ENCODE data around the gene CASZ1.

CASZ1 gene

DNA sequence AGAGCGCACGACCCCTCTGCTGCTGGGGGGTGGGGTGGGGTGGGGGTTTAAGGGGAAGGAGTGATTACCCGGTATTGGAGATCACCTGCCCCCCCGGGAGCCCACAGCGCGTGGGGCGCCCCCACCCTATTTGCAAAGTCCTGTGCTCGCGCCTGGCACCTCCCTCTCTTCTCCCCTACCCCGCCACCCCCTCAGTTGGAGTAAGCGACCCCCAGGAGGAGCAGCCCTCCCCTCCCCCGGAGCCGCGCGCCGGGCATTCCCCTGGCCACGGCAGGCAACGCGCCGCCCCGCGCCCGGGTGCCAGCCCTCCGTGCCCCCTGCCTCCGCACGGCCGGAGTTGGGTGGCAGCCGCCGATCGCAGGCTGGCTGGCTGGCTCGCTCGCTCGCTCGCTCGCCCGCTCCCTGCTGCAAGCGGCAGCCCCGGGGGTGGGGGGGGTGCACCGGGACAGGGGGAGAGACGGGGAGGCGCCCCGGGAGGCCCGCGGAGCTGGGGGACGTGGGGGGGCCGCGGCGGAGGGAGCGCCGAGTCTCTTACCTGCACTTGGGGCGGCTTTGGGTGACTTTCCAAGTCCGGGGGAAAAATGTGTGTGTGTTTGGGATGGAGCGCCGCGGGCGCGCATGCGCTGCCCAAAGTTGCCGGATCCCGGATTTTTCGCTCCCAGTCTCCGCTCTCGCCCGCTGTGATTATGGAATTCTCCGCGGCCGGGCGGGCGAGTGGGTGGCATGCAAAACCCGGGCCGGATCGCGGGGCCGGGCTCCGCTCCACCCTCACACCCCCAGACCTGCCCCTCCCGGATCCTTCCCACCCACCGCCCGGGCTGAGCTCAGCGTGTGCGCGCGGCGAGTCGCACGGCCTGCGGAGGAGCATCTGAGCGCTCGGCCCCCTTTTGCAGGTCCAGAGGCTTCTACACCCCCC lies at the start of gene CASZ1:
TSS of gene CASZ1 (minus strand) at position 618 of the 916 bp plus-strand sequence. CDS start 102,757 bp downstream, outside the sequence.
- DNase-seq = peak; percentile 92

DNA sequence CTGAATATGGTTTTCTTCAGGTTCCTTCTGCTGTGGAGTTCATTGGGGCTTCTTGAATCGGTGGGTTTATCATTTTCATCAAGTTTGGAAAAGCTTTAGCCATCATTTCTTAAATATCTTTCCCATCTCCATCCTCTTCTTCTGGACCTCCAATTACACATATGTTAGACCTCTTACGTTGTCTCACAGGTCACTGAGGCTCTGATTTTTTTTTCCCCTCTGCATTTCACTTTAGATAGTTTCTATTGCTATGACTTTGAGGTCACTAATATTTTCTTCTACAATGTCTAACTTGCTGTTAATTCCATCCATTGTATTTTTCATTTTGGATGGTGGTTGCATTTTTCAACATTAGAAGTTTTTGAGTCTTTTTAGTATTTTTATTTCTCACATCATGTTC lies 47.3 kb upstream of the CASZ1 start:
- DNase-seq = no peak

- peak; percentile 70 for DNase-seq
Observed at GRCh38 chr1:10841118-10841517, 44.7 kb upstream of the CASZ1 start.

DNA sequence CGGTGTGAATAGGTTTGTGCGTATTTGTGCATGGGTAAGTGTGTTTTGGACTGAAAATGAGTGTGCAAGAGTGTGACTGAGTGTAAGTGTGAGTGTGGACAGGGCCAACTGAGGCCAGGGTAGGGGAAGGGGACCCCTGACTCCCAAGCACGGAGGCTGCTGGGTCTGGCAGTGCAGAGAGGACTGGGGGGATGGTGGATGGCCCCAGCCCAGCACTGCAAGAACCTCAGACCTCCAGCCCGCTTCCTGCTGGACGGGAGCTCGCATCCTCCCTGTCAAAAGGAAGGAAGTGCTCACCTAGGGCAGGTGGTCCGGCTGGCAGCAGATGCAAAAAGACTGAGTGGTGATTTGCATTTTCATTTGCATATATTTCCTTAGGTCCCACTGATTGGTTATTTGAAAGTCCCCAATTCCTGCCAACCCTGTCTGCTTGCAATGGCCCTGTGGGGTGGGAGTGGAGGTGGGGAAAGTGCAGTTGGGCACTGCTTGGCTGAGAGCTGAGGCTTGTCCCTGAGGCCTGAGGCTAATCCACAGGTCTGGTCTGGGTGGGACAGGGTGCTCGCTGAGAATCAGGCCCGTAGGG lies 42.8 kb upstream of the CASZ1 start:
- DNase-seq = no peak

- DNase-seq = peak; percentile 88
Observed at GRCh38 chr1:10838541-10838940, 42.1 kb upstream of the CASZ1 start.

- peak; percentile 49 for DNase-seq
Observed at GRCh38 chr1:10836726-10837125, 40.3 kb upstream of the CASZ1 start.

GRCh38 chr1:10835822-10836421 lies 39.5 kb upstream of the CASZ1 start:
- DNase-seq = peak; percentile 94

DNA sequence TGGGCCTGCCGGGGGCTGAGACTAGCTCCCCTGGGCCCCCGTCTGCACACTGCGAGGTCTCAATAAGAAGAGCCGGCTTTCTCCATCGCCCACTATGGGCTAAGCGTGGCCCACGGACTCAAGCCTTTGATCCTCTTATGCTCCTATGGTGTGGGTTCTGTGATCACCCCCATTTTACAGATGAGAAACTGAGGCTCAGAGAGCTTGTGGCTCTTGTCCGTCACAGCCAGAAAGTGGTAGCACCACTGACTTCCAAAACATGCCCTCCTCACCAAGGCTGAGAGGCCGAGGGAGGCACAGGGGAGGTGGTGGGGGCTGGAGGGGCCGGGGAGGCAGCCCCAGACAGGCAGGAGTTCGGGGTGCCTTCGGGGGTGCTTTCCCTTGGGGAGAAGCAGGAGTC lies 39.0 kb upstream of the CASZ1 start:
- DNase-seq = peak; percentile 78

DNA sequence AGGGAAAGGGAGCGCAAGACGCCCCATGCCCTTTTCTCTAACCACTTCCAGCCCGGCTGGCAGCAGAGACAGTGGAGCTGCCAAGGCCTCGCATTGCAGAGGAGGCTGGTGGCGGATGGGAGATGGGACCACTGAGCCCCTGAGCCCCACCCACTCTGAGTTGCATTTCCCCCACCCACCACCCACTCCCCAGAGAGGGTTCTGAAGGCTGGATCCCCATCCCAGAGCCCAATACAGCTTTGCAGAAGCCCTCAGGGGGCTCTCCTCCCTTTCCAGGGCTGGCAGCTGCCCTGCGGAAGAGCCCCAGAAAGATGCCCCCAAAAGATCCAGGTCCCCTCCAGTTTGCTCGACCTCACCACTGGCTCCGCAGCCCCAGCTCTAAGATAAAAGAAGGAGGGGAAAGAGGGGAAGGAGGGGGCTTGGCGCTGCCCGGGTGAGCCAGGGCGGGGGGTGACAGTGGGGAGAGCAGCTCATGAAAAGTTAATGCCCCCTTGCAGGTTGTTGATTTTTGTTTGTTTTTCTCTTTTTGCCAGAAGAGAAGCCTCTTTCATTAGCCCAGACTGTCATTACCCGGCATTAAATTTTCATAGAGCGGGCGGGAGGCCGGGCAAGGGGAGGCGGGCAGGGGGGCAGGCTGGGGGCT lies 38.4 kb upstream of the CASZ1 start:
- peak; percentile 32 for DNase-seq

DNA sequence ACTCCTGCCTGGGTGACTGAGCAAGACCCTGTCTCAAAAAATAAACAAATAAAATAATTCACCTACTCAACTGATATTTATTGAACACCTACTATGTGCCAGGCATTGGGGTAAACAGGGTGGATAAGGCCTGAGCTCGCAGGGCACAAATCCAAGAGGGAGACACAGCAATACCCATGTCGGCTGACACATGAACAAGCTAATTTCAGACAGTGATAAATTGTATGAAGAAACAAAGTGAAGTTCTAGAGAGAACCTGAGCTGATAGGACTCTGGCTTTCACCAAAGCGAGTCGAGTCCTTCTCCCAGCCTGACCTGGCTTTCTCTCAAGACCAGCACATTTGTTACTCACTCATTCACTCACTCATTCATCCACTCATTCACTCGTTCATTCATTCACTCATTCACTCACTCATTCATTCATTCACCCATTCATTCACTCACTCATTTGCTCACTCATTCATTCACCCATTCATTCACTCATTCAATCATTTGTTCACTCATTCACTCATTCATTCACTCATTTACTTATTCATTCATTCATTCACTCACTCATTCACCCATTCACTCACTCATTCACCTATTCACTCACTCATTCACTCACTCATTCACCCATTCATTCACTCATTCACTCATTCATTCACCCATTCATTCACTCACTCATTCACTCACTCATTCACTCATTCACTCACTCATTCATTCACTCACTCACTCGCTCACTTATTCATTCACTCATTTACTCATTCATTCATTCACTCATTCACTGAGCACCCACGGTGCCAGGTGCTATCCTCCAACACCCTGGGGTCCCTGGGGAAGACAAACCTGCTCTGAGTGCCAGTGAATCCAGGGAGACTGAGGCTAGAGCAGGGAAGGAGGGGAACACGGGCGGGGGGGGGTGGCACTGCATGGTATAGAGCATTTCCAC lies 37.4 kb upstream of the CASZ1 start:
- DNase-seq = peak; percentile 24

GRCh38 chr1:10832703-10833102 lies 36.3 kb upstream of the CASZ1 start:
- peak; percentile 19 for DNase-seq

DNA sequence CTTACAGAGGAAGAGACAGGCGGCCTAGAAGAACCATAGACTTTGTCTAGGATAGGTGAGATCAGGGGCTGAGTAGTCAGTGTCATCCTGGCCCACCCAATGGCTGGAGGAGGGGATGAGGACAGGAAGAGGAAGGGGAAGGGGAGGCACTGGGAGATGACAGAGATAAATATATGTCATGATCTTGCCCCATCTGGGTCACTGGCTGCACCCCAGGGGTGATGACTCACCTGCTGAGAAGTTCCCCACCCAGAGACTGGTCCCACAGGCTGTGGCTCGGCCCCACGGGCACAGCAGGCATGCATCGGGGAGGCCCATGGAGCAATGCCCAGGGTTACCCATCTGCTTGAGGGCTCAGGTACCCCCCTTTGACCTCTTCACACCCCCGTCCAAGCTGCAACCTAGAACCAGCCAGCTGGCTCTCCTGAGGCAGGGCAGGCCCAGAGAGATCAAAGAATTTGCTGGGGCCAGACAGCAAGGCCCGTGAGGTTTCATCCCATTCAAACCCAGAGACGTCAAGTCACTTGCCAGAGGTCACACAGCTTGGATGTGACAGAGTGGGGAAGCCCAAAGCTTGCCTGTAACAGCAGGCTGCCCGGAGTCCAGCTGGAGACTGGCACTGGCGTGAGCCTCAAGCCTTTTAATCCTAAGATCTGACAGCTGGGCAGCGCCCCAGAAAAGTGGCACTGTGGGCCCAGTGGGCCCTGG lies 34.7 kb upstream of the CASZ1 start:
- DNase-seq = peak; percentile 17

GRCh38 chr1:10829965-10830515 lies 33.6 kb upstream of the CASZ1 start:
- no peak for DNase-seq

- no peak for DNase-seq
Observed at GRCh38 chr1:10829067-10829818, 32.8 kb upstream of the CASZ1 start.

GRCh38 chr1:10827377-10828333 lies 31.2 kb upstream of the CASZ1 start:
- no peak for DNase-seq

DNA sequence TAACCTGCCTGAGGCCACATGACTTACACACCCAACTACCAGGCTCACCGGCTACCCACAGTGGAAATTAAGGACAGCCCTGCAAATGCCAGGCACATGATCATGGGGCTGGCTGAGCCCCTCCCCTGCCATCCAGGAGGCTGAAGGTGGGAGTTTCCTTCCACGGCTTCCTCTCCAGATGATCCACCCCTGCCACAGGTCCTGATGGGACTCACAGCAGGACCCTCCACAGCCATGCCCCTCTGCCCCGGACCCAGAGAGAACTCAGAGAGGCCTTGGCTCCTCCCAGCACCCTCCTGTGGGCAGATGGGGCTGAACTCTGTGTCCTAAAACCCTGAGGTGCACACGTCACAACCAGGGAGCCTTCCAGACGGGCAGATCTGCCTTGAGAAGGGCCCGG lies 29.1 kb upstream of the CASZ1 start:
- no peak for DNase-seq

GRCh38 chr1:10824821-10825540 lies 28.5 kb upstream of the CASZ1 start:
- no peak for DNase-seq

- peak; percentile 49 for DNase-seq
Observed at GRCh38 chr1:10823000-10823401, 26.6 kb upstream of the CASZ1 start.

DNA sequence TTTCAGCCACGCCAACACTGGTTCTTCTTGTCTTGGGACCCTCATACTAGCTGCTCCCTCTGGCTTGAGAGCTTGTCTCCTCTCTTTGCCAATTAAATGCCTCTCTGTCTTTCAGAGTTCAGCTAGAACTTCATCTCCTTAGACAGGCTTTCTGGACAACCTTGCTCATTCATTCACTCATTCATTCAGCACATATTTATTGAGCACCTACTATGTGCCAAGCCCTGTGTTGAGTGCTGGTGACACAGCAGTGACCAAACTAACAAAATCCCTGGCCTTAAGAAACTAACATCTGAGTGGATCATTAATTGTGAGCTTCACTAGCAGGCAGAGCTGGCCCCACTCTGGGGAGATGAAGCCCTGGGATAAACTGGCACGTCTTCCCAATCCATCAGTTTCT lies 24.9 kb upstream of the CASZ1 start:
- no peak for DNase-seq

All from NCI-H69 (cell line).